ENCODE data around the gene FGFR4.

Gene FGFR4

GRCh38 chr5:177132136-177133095, 45.7 kb downstream of the FGFR4 start:
- no peak for DNase-seq

- DNase-seq = peak; percentile 55
These were observed 46.6 kb downstream of the FGFR4 start, which contains the start of gene NSD1 for GRCh38 chr5:177133096-177133852. NSD1 (plus strand) TSS chr5:177133773; CDS start chr5:177135104, 1,331 bp downstream.

GRCh38 chr5:177133853-177134696, 47.4 kb downstream of the FGFR4 start:
- no peak for DNase-seq

- no peak for DNase-seq
These were observed 48.0 kb downstream of the FGFR4 start for GRCh38 chr5:177134697-177135225.

GRCh38 chr5:177140312-177140711, 53.6 kb downstream of the FGFR4 start:
- no peak for DNase-seq

- DNase-seq = no peak
These were observed 54.8 kb downstream of the FGFR4 start for GRCh38 chr5:177141496-177141895.

- no peak for DNase-seq
These were observed 55.4 kb downstream of the FGFR4 start for GRCh38 chr5:177142098-177142611.

GRCh38 chr5:177142778-177143177, 56.1 kb downstream of the FGFR4 start:
- DNase-seq = no peak

- no peak for DNase-seq
These were observed 60.4 kb downstream of the FGFR4 start for GRCh38 chr5:177146891-177147638.
